ENCODE results near the gene ALG12. TPM values are rescaled to one million over a fixed set of nuclear protein-coding genes. Genes with fewer than 3 reads are reported as not detected.

Gene ALG12
- total RNA-seq, 1 donor from 2014 or later, result 17.0 TPM

GRCh38 chr22:49900441-49901230, 17.6 kb downstream of the ALG12 start:
- Histone ChIP-seq H3K4me3 (no peak overlapping the region), H3K4me1 (peaks cover 19% of the 10 kb centered on the region), H3K27me3 (ENCODE audit: low read depth) (no peaks in the 10 kb centered on the region), H3K9me3 (replicated peaks) (peaks cover 4% of the 10 kb centered on the region), H3K36me3 (peaks cover 66% of the 10 kb centered on the region), H3K27ac (replicated peaks) (no peak overlapping the region)
- no peak for DNase-seq
- intact Hi-C loops (cut with micrococcal nuclease), result no loop called here
- no peak for TF ChIP-seq CTCF (IDR thresholded peaks at IDR 0.05; ENCODE audit: borderline replicate concordance)

GRCh38 chr22:49899530-49899929, 18.7 kb downstream of the ALG12 start:
- Histone ChIP-seq H3K27me3 (ENCODE audit: low read depth) (no peaks in the 10 kb centered on the region), H3K27ac (replicated peaks) (no peak overlapping the region), H3K9me3 (replicated peaks) (peaks cover 8% of the 10 kb centered on the region), H3K36me3 (peaks cover 64% of the 10 kb centered on the region), H3K4me3 (no peak overlapping the region), H3K4me1 (peaks cover 19% of the 10 kb centered on the region)
- TF ChIP-seq CTCF (IDR thresholded peaks at IDR 0.05; ENCODE audit: borderline replicate concordance), result no peak
- no peak for DNase-seq
- intact Hi-C loops (cut with micrococcal nuclease), result no loop called here

DNA sequence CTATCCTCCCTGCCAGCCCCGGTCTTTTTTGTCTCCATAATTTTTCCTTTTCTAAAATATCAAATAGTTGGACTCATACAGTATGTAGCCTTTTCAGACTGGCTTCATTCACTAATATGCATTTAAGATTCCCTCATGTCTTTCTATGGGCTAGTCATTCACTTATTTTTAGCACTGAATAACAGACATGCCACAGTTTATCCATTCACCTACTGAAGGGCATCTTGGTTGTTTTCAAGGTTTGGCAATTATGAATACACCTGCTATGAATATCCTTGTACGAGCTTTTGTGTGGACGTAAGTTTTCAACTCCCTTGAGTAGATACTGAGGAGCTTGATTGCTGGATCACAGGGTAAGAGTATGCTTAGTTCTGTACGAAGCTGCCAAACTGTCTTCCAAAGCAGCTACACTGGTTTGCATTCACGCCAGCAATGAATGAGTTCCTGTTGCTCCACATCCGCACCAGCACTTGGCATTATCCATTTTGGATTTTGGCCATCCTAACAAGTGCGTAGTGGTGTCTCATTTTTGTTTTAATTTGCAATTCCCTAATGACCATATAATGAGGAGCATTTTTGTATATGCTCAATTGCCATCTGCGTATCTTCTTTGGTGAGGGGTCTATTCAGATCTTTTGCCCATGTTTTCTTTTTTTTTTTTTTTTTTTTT, 21.1 kb downstream of the ALG12 start:
- TF ChIP-seq CTCF (IDR thresholded peaks at IDR 0.05; ENCODE audit: borderline replicate concordance), result no peak
- DNase-seq, result no peak
- H3K4me1 ChIP-seq, result peaks cover 16% of the 10 kb centered on the region
- H3K9me3 ChIP-seq (replicated peaks), result peaks cover 12% of the 10 kb centered on the region
- peaks cover 43% of the 10 kb centered on the region for H3K36me3 ChIP-seq
- H3K27me3 ChIP-seq (ENCODE audit: low read depth), result no peaks in the 10 kb centered on the region
- intact Hi-C loops (cut with micrococcal nuclease), result no loop called here
- H3K27ac ChIP-seq (replicated peaks), result no peak overlapping the region
- no peak overlapping the region for H3K4me3 ChIP-seq

DNA sequence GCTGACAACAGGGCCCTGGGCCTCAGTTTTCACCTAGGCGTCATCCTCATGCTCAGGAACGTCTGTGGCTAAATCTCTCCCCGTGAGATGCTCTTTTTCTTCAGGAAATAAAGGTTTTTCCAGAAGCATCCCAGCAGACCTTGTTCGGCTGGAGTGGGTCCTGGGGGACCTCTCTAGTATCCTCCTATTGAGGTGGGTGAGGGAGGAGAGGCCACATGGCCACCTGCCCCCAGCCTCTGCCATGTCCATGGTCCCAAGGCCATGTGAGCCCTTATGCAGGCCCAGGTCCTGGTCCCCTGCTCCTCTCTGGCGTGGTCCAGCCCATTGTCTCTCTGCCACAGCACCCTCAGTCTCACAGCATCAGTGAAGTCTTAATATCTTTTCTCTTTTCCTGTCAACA, 22.0 kb downstream of the ALG12 start:
- Histone ChIP-seq H3K9me3 (replicated peaks) (peaks cover 12% of the 10 kb centered on the region), H3K4me1 (peaks cover 20% of the 10 kb centered on the region), H3K27me3 (ENCODE audit: low read depth) (no peaks in the 10 kb centered on the region), H3K36me3 (peaks cover 38% of the 10 kb centered on the region), H3K27ac (replicated peaks) (no peak overlapping the region), H3K4me3 (no peak overlapping the region)
- TF ChIP-seq CTCF (IDR thresholded peaks at IDR 0.05; ENCODE audit: borderline replicate concordance), result no peak
- DNase-seq, result no peak
- intact Hi-C loops (cut with micrococcal nuclease), result no loop called here

- TF ChIP-seq CTCF (IDR thresholded peaks at IDR 0.05; ENCODE audit: borderline replicate concordance), result no peak
- Histone ChIP-seq H3K36me3 (peaks cover 32% of the 10 kb centered on the region), H3K4me1 (peaks cover 20% of the 10 kb centered on the region), H3K27me3 (ENCODE audit: low read depth) (no peaks in the 10 kb centered on the region), H3K4me3 (no peak overlapping the region), H3K27ac (replicated peaks) (no peak overlapping the region), H3K9me3 (replicated peaks) (peaks cover 12% of the 10 kb centered on the region)
- intact Hi-C loops (cut with micrococcal nuclease), result no loop called here
- no peak for DNase-seq
These were observed 23.8 kb downstream of the ALG12 start for GRCh38 chr22:49894322-49895054.

Measured in left ventricle myocardium inferior (tissue), 1 donor.